ENCODE results near the gene SLC4A5.

DNA sequence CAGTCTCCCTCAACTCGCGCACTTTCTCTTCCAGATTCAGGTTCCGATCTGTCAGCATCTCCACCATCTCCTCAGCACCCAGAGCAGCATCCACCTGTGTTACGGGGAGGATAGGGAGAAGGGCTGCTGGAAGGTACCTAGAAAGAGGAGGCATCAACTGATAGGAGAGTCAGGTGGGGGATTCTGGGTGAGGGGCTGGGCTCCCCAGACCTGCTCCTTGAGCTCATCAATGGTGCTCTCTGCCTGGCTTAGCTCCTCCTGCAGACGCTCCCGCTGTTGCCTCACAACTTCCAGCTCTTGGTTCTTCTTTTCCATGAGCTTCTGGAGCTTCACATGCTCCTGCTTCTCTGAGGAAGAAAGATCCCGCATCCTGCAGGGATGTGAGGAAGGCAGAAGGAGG is 26.8 kb upstream of the SLC4A5 start:
- TF ChIP-seq, protein P1, sequence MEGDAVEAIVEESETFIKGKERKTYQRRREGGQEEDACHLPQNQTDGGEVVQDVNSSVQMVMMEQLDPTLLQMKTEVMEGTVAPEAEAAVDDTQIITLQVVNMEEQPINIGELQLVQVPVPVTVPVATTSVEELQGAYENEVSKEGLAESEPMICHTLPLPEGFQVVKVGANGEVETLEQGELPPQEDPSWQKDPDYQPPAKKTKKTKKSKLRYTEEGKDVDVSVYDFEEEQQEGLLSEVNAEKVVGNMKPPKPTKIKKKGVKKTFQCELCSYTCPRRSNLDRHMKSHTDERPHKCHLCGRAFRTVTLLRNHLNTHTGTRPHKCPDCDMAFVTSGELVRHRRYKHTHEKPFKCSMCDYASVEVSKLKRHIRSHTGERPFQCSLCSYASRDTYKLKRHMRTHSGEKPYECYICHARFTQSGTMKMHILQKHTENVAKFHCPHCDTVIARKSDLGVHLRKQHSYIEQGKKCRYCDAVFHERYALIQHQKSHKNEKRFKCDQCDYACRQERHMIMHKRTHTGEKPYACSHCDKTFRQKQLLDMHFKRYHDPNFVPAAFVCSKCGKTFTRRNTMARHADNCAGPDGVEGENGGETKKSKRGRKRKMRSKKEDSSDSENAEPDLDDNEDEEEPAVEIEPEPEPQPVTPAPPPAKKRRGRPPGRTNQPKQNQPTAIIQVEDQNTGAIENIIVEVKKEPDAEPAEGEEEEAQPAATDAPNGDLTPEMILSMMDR (IDR thresholded peaks at IDR 0.05 in 4 of 5, conservative IDR thresholded peaks at IDR 0.05 in 1 of 5): no peak
- TF ChIP-seq POLR2A (IDR thresholded peaks at IDR 0.05): no peak

All from gastrocnemius medialis (tissue), 4 donors.